MM.1S (cell line): ENCODE data around the gene PTGDS.

Experiments
- DNase-seq: peaks from one replicate; pipeline ENCODE4 v3.0.0-alpha.2; 2015
- H2AFZ ChIP-seq: fragments of 300-600 bp; sonication (generic); 2 replicates; pipeline ENCODE4 v1.6.0; 2016; ENCODE audit warnings: antibody characterized with exemption, low read length
- H3F3A ChIP-seq: fragments of 300-600 bp; sonication (generic); 2 replicates; pipeline ENCODE4 v1.6.1; 2016; ENCODE audit warnings: mild to moderate bottlenecking, antibody characterized with exemption, low read length, moderate library complexity, mixed read lengths; ENCODE audit not compliant: insufficient read depth
- H3K27ac ChIP-seq: fragments of 300-600 bp; sonication (generic); 2 replicates; pipeline ENCODE4 v1.5.1; 2016; ENCODE audit warnings: mild to moderate bottlenecking, low read length
- H3K27me3 ChIP-seq: fragments of 300-600 bp; sonication (generic); replicated peaks from 2 replicates; pipeline ENCODE4 v1.6.0; 2016; ENCODE audit warnings: low read length; ENCODE audit not compliant: insufficient read depth
- H3K36me3 ChIP-seq: fragments of 300-600 bp; sonication (generic); replicated peaks from 2 replicates; pipeline ENCODE4 v1.6.1; 2016; ENCODE audit warnings: mild to moderate bottlenecking, low read length, mixed read lengths; ENCODE audit not compliant: insufficient read depth
- H3K4me1 ChIP-seq: fragments of 300-600 bp; sonication (generic); 2 replicates; pipeline ENCODE4 v1.6.1; 2016; ENCODE audit warnings: low read length, mixed read lengths
- H3K4me2 ChIP-seq: fragments of 300-600 bp; sonication (generic); 2 replicates; pipeline ENCODE4 v1.6.0; 2016; ENCODE audit warnings: low read depth, low read length
- H3K4me3 ChIP-seq: fragments of 300-600 bp; sonication (generic); 2 replicates; pipeline ENCODE4 v1.5.1; 2016; ENCODE audit warnings: low read length, mixed read lengths
- H3K79me2 ChIP-seq: fragments of 300-600 bp; sonication (generic); 2 replicates; pipeline ENCODE4 v1.6.1; 2016; ENCODE audit warnings: mixed run types, low read length, mixed read lengths
- H3K9ac ChIP-seq: fragments of 300-600 bp; sonication (generic); 2 replicates; pipeline ENCODE4 v1.6.1; 2016; ENCODE audit warnings: low read length, mixed read lengths
- H3K9me2 ChIP-seq: fragments of 300-600 bp; sonication (generic); replicated peaks from 2 replicates; pipeline ENCODE4 v1.6.1; 2016; ENCODE audit warnings: mild to moderate bottlenecking, low read length, mixed read lengths; ENCODE audit not compliant: insufficient read depth
- H3K9me3 ChIP-seq: fragments of 300-600 bp; sonication (generic); replicated peaks from 2 replicates; pipeline ENCODE4 v1.6.1; 2016; ENCODE audit warnings: mild to moderate bottlenecking, low read length, mixed read lengths; ENCODE audit not compliant: insufficient read depth
- H4K20me1 ChIP-seq: fragments of 300-600 bp; sonication (generic); 2 replicates; pipeline ENCODE4 v1.6.1; 2016; ENCODE audit warnings: mild to moderate bottlenecking, low read length, moderate library complexity, mixed read lengths; ENCODE audit not compliant: insufficient read depth
- EZH2 ChIP-seq: fragments of 300-600 bp; sonication (generic); optimal IDR thresholded peaks from 2 replicates; pipeline ENCODE3; 2017; ENCODE audit warnings: low read depth, mild to moderate bottlenecking, antibody characterized with exemption, low read length, mixed read lengths
- EZH2phosphoT487 ChIP-seq: fragments of 300-600 bp; sonication (generic); IDR thresholded peaks from 2 replicates; pipeline ENCODE4 v1.6.1; 2018; ENCODE audit warnings: antibody characterized with exemption, low read length
- TF ChIP-seq, protein P1 (sequence below): fragments of 300-600 bp; sonication (generic); IDR thresholded peaks from 2 replicates; pipeline ENCODE4 v1.5.1; 2016; ENCODE audit warnings: antibody characterized with exemption, low read length, mixed read lengths

PTGDS gene

DNA sequence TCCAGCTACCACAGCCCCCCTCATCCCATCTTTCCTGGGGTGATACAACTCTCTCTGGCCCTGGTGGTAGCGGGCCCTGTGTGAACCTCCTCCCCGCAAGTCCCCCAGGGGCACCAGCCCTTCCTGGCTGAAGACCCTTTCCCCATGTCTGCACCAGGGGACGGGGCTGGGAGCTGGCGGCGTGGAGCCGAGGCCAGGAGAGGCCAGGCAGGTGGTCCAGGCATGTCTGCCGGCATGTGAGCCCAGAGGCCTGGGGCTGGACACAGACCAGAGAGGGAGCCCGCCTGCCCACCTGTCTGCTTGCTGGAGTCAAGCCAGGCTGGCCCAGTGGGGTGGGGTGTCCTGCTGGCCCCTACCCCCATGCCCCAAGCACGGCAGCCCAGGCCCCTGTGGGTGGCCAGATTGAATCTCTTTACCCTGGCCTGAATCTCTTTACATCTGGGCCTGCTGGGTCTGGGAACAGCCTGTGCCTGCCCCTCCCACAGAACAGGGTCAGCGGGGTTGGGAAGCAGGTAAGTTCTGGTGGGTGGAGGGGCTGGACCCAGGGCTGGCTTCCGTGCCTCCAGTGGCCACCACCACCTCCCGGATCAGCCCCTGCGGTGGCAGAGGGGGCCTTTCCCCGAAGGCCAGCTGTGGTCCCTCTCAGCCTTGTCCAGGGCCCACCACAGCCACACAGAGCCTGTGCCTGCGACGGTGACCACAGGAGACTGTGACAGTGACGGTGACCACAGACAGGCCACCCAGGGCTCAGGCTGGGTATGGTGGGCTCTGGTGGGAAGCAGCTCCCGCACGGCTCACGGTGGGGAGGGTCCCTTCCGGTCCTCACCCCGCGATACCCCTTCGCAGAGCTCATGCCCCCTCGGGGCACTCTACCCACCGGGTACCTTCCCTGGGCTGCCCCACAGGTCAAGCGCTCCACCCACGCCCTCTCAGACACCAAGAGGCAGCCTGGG lies 18.1 kb upstream of the PTGDS start:
- Histone ChIP-seq H3K79me2 (no peaks in the 10 kb centered on the region), H3K27me3 (peaks cover 84% of the 10 kb centered on the region), H2AFZ (no peak overlapping the region), H3F3A (no peaks in the 10 kb centered on the region), H4K20me1 (no peaks in the 10 kb centered on the region), H3K9me3 (no peaks in the 10 kb centered on the region), H3K4me3 (no peak overlapping the region), H3K9ac (no peak overlapping the region), H3K27ac (no peak overlapping the region), H3K4me1 (no peaks in the 10 kb centered on the region), H3K4me2 (no peak overlapping the region), H3K36me3 (no peaks in the 10 kb centered on the region), H3K9me2 (no peaks in the 10 kb centered on the region)
- TF ChIP-seq EZH2 (no peak), EZH2phosphoT487 (no peak)
- TF ChIP-seq, protein P1, sequence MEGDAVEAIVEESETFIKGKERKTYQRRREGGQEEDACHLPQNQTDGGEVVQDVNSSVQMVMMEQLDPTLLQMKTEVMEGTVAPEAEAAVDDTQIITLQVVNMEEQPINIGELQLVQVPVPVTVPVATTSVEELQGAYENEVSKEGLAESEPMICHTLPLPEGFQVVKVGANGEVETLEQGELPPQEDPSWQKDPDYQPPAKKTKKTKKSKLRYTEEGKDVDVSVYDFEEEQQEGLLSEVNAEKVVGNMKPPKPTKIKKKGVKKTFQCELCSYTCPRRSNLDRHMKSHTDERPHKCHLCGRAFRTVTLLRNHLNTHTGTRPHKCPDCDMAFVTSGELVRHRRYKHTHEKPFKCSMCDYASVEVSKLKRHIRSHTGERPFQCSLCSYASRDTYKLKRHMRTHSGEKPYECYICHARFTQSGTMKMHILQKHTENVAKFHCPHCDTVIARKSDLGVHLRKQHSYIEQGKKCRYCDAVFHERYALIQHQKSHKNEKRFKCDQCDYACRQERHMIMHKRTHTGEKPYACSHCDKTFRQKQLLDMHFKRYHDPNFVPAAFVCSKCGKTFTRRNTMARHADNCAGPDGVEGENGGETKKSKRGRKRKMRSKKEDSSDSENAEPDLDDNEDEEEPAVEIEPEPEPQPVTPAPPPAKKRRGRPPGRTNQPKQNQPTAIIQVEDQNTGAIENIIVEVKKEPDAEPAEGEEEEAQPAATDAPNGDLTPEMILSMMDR = no peak
- DNase-seq = no peak

DNA sequence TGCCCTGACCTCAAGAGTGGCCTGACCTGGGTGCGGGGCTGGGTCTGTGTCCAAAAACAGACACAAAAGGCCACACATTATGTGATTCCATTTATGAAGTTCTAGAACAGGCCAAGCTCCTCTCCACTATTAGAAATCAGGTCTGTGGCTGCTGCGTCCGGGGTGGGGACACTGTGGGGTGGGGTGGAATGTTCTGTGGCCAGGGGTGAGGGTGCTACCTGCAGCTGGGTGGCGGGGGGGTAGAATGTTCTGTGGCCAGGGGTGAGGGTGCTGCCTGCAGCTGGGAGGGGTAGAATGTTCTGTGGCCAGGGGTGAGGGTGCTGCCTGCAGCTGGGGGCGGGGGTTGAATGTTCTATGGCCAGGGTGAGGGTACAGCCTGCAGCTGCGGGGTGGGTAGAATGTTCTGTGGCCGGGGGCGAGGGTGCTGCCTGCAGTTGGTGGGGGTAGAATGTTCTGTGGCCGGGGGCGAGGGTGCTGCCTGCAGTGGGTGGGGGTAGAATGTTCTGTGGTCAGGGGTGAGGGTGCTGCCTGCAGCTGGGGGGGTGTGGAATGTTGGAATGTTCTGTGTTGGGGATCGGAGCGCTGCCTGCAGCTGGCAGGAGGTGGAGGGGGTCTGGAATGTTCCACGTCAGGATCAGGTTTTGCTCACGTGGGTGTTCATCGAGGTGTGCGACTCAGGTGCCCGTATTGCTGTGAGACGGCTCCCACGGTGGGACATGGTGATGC lies 16.9 kb upstream of the PTGDS start:
- Histone ChIP-seq H3K9me3 (no peaks in the 10 kb centered on the region), H3K79me2 (no peaks in the 10 kb centered on the region), H4K20me1 (no peaks in the 10 kb centered on the region), H3K27ac (no peak overlapping the region), H3K4me3 (no peak overlapping the region), H3F3A (no peaks in the 10 kb centered on the region), H3K36me3 (no peaks in the 10 kb centered on the region), H2AFZ (no peak overlapping the region), H3K4me1 (no peaks in the 10 kb centered on the region), H3K9me2 (no peaks in the 10 kb centered on the region), H3K27me3 (peaks cover 82% of the 10 kb centered on the region), H3K4me2 (no peak overlapping the region), H3K9ac (no peak overlapping the region)
- no peak for DNase-seq
- TF ChIP-seq EZH2phosphoT487 = no peak
- TF ChIP-seq, protein P1 = no peak
- TF ChIP-seq EZH2 = no peak

DNA sequence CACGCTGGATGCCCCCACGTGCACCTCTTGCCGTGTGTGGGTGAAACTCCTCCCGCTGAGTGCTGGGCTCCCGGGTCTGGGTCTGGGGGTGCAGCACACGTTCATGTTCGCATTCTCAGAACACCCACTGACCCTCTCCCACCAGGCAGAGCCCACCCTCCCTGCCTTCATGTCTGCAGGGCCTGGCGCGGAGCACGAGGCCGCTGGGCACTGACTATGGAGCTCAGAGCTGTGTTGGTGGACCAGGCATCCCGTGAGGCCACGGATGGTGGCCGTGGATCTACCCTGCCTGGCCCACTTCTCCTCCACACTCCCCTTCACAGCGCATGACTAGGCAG lies 16.4 kb upstream of the PTGDS start:
- no peak overlapping the region for H3K27ac ChIP-seq
- DNase-seq = no peak
- H3K4me1 ChIP-seq = no peaks in the 10 kb centered on the region
- H3K79me2 ChIP-seq = no peaks in the 10 kb centered on the region
- no peaks in the 10 kb centered on the region for H3F3A ChIP-seq
- no peaks in the 10 kb centered on the region for H3K9me3 ChIP-seq
- H3K27me3 ChIP-seq = peaks cover 80% of the 10 kb centered on the region
- H3K4me2 ChIP-seq = no peak overlapping the region
- no peaks in the 10 kb centered on the region for H4K20me1 ChIP-seq
- no peak overlapping the region for H3K4me3 ChIP-seq
- TF ChIP-seq EZH2 (no peak), EZH2phosphoT487 (no peak)
- TF ChIP-seq, protein P1 = no peak
- no peak overlapping the region for H3K9ac ChIP-seq
- H3K36me3 ChIP-seq = no peaks in the 10 kb centered on the region
- H2AFZ ChIP-seq = no peak overlapping the region
- no peaks in the 10 kb centered on the region for H3K9me2 ChIP-seq
